A549 treated with ZK216348 at 1 μM for 4 hours (cell line): ENCODE measurements around the gene SPR. TPM values are rescaled to one million over a fixed set of nuclear protein-coding genes. Genes with fewer than 3 reads are reported as not detected.

Source experiments
- total RNA-seq: library from RNA; stranded (reverse); fragments of 200-300 nt; extraction: Qiagen RNA extraction; gene quantifications from 5 replicates; pipeline ENCODE4 v1.2.3, GENCODE V29; 2022; ENCODE audit warnings: low read depth

Gene SPR
- 83.9 to 144 TPM (median 141 TPM) in 5 replicates for total RNA-seq

DNA sequence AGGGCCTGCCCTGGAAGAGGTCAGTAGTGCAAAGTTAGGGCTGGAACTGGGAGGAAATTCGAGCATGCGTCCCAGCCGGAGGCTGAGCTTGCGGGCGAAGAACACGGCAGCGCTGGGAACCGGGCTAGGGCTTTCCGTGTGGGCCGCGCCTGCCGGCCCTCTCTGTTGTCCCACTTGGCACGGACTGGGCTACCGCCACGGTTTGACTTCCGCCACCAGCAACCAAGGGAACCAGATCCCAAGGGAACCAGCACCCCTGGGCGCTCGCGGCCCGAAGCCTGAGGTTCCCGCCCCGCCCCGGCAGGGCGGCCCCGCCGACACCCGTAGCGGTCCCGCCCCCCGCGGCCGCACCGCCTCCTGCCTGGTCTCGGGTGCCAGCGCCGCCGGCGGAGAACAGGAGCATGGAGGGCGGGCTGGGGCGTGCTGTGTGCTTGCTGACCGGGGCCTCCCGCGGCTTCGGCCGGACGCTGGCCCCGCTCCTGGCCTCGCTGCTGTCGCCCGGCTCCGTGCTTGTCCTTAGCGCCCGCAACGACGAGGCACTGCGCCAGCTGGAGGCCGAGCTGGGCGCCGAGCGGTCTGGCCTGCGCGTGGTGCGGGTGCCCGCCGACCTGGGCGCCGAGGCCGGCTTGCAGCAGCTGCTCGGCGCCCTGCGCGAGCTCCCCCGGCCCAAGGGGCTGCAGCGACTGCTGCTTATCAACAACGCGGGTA, at the start of gene SPR:
Gene SPR, plus strand, starts transcription at position 377 of the 708 bp plus-strand sequence. Its CDS starts 25 bp downstream, at position 402.

GRCh38 chr2:72917138-72917876, 30.1 kb downstream of the SPR start, which contains the start of gene EMX1:
Gene EMX1, plus strand, starts transcription at chr2:72917519. Its CDS starts 334 bp downstream, at chr2:72917853.

Other genes starting within 250 kb of the SPR start
- gene EXOC6B, start 61.4 kb upstream of the SPR start, total RNA-seq: 6.0 to 8.1 TPM (median 7.2 TPM) in 5 replicates
- gene EMX1, start 30.1 kb downstream of the SPR start, total RNA-seq: 0.14 to 0.27 TPM (median 0.22 TPM) in 4 of 5 replicates, not detected in the other
- 12.9 to 17.7 TPM (median 14.9 TPM) in 5 replicates for gene SFXN5, start 184.3 kb downstream of the SPR start, total RNA-seq
- gene RAB11FIP5, start 225.5 kb downstream of the SPR start, total RNA-seq: 26.8 to 37.4 TPM (median 35.3 TPM) in 5 replicates